ENCODE results near the gene ANXA9.

DNA sequence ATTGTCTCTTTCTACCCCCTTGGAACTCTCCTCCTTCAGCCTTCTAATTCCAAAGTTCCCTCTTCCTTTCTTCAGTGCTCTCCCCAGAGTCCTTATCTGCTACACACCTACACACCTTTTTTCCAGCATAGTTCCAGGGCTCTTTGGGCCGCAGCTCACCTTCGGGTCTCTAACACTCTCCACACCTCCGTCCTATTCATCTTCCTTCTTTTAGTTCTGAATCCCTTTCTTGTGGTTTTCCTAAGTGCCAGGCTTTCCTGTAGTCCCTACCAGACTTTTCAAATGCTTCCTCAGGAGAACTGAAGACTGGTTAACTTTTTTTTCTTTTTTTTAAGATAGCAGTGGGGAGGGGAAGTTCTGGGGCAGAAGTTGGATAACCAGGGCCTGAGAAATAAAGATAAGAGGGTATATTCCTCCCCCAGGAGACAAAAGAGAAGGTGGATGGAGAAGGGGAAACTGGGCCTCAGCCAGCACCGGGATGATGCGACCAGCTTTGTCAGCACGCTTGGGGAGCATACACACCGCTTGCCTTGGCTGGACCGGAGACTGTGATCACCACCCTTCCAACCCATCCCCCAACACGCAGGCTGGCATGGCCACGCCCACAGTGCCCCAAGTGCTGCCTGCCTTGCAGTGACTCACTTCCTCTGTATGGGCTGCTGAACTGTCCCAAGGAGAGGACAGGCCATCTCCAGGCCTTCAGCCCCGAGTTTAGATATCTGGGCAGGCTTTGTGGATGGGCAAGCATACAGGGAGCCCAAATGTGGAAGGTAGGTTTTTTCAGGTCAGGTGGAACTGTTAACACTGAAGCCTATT lies 5.0 kb upstream of the ANXA9 start:
- TF ChIP-seq, protein P1, sequence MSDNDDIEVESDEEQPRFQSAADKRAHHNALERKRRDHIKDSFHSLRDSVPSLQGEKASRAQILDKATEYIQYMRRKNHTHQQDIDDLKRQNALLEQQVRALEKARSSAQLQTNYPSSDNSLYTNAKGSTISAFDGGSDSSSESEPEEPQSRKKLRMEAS (IDR thresholded peaks at IDR 0.05): no peak; the same call in 1 of the 2 replicates
- TF ChIP-seq TAF1 (IDR thresholded peaks at IDR 0.05; ENCODE audit: low read depth) (no peak), ZBTB7A (IDR thresholded peaks at IDR 0.05; ENCODE audit: low read depth) (no peak), CREB1 (IDR thresholded peaks at IDR 0.05; ENCODE audit: low read depth) (no peak), YY1 (IDR thresholded peaks at IDR 0.05; ENCODE audit: low read depth) (0 out of 2 replicates have a peak, but pooled peaks have one; percentile 16), EP300 (IDR thresholded peaks at IDR 0.05; ENCODE audit: borderline replicate concordance) (peak; percentile 56; the same call in 1 of the 2 replicates), TEAD4 (IDR thresholded peaks at IDR 0.05) (peak; percentile 22; the same call in 1 of the 2 replicates), CEBPB (IDR thresholded peaks at IDR 0.05) (no peak), RAD21 (IDR thresholded peaks at IDR 0.05; ENCODE audit: low read depth) (no peak), NFIC (IDR thresholded peaks at IDR 0.05) (no peak), FOXM1 (IDR thresholded peaks at IDR 0.05; ENCODE audit: borderline replicate concordance, low read depth) (no peak)
- TF ChIP-seq, protein P2, sequence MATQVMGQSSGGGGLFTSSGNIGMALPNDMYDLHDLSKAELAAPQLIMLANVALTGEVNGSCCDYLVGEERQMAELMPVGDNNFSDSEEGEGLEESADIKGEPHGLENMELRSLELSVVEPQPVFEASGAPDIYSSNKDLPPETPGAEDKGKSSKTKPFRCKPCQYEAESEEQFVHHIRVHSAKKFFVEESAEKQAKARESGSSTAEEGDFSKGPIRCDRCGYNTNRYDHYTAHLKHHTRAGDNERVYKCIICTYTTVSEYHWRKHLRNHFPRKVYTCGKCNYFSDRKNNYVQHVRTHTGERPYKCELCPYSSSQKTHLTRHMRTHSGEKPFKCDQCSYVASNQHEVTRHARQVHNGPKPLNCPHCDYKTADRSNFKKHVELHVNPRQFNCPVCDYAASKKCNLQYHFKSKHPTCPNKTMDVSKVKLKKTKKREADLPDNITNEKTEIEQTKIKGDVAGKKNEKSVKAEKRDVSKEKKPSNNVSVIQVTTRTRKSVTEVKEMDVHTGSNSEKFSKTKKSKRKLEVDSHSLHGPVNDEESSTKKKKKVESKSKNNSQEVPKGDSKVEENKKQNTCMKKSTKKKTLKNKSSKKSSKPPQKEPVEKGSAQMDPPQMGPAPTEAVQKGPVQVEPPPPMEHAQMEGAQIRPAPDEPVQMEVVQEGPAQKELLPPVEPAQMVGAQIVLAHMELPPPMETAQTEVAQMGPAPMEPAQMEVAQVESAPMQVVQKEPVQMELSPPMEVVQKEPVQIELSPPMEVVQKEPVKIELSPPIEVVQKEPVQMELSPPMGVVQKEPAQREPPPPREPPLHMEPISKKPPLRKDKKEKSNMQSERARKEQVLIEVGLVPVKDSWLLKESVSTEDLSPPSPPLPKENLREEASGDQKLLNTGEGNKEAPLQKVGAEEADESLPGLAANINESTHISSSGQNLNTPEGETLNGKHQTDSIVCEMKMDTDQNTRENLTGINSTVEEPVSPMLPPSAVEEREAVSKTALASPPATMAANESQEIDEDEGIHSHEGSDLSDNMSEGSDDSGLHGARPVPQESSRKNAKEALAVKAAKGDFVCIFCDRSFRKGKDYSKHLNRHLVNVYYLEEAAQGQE (IDR thresholded peaks at IDR 0.05; ENCODE audit: low read depth): no peak
- TF ChIP-seq, protein P3, sequence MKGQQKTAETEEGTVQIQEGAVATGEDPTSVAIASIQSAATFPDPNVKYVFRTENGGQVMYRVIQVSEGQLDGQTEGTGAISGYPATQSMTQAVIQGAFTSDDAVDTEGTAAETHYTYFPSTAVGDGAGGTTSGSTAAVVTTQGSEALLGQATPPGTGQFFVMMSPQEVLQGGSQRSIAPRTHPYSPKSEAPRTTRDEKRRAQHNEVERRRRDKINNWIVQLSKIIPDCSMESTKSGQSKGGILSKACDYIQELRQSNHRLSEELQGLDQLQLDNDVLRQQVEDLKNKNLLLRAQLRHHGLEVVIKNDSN (IDR thresholded peaks at IDR 0.05): no peak
